A673 (cell line): ENCODE data around the gene PRPF38B. TPM values are rescaled to one million over a fixed set of nuclear protein-coding genes. Genes with fewer than 3 reads are reported as not detected.

Experiments
- BruUV-seq: library from RNA; stranded (reverse); fragments of 400-500 nt; replicated peaks from 2 replicates; lab custom pipeline; 2021; lab: Mats Ljungman, UMichigan
- CTCF ChIA-PET: fragments of 300-600 bp; sonication (Branson Sonifier 250); formaldehyde crosslinking; loops from one replicate; lab custom pipeline; 2022; ENCODE audit warnings: antibody characterized with exemption; lab: Charles Lee
- POLR2A ChIA-PET: fragments of 300-600 bp; sonication (Branson Sonifier 250); formaldehyde crosslinking; loops from one replicate; lab custom pipeline; 2022; ENCODE audit warnings: antibody characterized with exemption; ENCODE audit not compliant: low non-redundant PET; lab: Charles Lee
- DNase-seq: peaks from one replicate; pipeline ENCODE4 v3.0.0-alpha.2; 2015; ENCODE audit warnings: low spot score
- H3K27ac ChIP-seq: fragments of 200-600 bp; sonication (generic); 2 replicates; pipeline ENCODE4 v1.5.1; 2016; ENCODE audit warnings: mixed run types, low read depth, mild to moderate bottlenecking, mixed read lengths, antibody characterized with exemption, low read length; ENCODE audit not compliant: poor library complexity, severe bottlenecking
- H3K27me3 ChIP-seq: fragments of 200-600 bp; sonication (generic); replicated peaks from 2 replicates; pipeline ENCODE4 v1.6.1; 2017; ENCODE audit warnings: mixed run types, low read depth, mild to moderate bottlenecking, mixed read lengths, antibody characterized with exemption, low read length; ENCODE audit not compliant: insufficient read depth, poor library complexity
- H3K36me3 ChIP-seq: fragments of 200-600 bp; sonication (generic); 2 replicates; pipeline ENCODE4 v1.6.1; 2016; ENCODE audit warnings: mixed run types, mild to moderate bottlenecking, mixed read lengths, antibody characterized with exemption, low read length; ENCODE audit not compliant: insufficient read depth, poor library complexity, severe bottlenecking
- H3K4me1 ChIP-seq: fragments of 200-600 bp; sonication (generic); 2 replicates; pipeline ENCODE4 v1.6.1; 2017; ENCODE audit warnings: mixed run types, mild to moderate bottlenecking, mixed read lengths, antibody characterized with exemption, low read length; ENCODE audit not compliant: insufficient read depth, poor library complexity, severe bottlenecking
- H3K4me3 ChIP-seq: fragments of 200-600 bp; sonication (generic); 2 replicates; pipeline ENCODE4 v1.5.1; 2016; ENCODE audit warnings: low read depth, mixed run types, mild to moderate bottlenecking, mixed read lengths, low read length; ENCODE audit not compliant: poor library complexity, severe bottlenecking
- H3K9me3 ChIP-seq: fragments of 200-600 bp; sonication (generic); 2 replicates; pipeline ENCODE4 v1.6.1; 2016; ENCODE audit warnings: mixed run types, low read depth, mild to moderate bottlenecking, mixed read lengths, antibody characterized with exemption, low read length; ENCODE audit not compliant: poor library complexity, severe bottlenecking
- EZH2 ChIP-seq: fragments of 200-600 bp; sonication (generic); IDR thresholded peaks from 2 replicates; pipeline ENCODE4 v1.6.1; 2017; ENCODE audit warnings: borderline replicate concordance, low read depth, mild to moderate bottlenecking, mixed read lengths, antibody characterized with exemption, low read length; ENCODE audit not compliant: poor library complexity, severe bottlenecking
- intact Hi-C: fragments of 100-400 bp; cut with micrococcal nuclease; formaldehyde crosslinking; loops from one replicate; pipeline ENCODE4 v1.10.0; 2022; ENCODE audit not compliant: unreplicated experiment
- total RNA-seq: library from RNA; stranded (reverse); gene quantifications from 2 replicates; pipeline ENCODE4 v1.2.3, GENCODE V29; 2021
- TF ChIP-seq, protein P1 (sequence below): fragments of 300-800, 200-600 bp; sonication (generic); conservative IDR thresholded peaks from 2 replicates; pipeline ENCODE4 v1.5.1; 2017; ENCODE audit warnings: low read depth, mild to moderate bottlenecking, antibody characterized with exemption, low read length, moderate library complexity, mixed read lengths

PRPF38B gene
- total RNA-seq, 1 experiment from 2014 or later: 59.5 TPM

DNA sequence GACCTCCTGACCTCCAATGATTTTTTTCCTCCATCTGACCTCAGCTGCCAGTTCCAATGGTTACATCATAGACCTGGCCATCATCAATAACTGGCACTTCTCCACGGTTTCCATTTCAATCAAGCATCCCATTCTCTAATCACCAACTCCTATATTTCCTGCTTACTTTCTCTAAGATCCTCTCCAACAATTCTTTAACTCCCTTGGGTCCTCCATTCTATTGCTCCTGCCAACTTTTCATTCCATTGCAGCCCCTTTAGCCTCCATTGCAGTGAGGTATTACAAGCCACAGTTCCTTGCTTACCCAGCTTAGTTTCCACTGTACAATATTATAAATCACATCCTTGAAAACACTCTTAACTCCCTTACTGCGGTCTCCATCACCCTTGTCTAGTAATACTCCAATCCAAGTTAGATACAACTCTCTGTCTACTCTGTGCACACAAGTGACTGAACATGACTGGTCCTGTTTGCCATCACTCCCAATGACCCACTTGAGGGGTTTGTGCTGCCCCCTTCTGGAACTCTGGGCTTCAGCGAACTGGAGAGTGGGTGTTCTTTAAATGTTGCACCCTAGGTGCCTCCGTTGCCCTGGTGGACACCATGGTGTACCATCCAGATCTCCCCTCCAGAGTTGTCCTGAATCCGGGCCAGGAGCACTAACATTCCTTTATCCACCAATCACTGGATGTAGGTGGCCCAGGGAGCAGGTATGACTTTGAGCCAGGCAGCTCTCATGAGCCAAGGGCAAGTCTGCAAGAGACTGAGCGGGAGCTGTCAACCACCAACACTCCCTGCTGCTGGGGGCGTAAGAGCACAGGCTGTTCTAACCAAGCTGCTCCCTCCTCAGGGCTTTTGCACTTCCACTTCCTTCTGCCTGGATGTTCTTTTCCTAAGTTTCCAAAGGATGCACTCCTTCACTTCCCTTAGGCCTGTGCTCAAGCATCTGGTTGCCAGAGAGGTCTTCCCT, 16.9 kb downstream of the PRPF38B start:
- TF ChIP-seq, protein P1, sequence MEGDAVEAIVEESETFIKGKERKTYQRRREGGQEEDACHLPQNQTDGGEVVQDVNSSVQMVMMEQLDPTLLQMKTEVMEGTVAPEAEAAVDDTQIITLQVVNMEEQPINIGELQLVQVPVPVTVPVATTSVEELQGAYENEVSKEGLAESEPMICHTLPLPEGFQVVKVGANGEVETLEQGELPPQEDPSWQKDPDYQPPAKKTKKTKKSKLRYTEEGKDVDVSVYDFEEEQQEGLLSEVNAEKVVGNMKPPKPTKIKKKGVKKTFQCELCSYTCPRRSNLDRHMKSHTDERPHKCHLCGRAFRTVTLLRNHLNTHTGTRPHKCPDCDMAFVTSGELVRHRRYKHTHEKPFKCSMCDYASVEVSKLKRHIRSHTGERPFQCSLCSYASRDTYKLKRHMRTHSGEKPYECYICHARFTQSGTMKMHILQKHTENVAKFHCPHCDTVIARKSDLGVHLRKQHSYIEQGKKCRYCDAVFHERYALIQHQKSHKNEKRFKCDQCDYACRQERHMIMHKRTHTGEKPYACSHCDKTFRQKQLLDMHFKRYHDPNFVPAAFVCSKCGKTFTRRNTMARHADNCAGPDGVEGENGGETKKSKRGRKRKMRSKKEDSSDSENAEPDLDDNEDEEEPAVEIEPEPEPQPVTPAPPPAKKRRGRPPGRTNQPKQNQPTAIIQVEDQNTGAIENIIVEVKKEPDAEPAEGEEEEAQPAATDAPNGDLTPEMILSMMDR: peak; percentile 55
- TF ChIP-seq EZH2: no peak
- Histone ChIP-seq H3K4me3 (no peak overlapping the region), H3K27ac (no peak overlapping the region), H3K9me3 (no peaks in the 10 kb centered on the region), H3K27me3 (no peaks in the 10 kb centered on the region), H3K36me3 (no peaks in the 10 kb centered on the region), H3K4me1 (no peaks in the 10 kb centered on the region)
- POLR2A ChIA-PET: no interaction called here
- CTCF ChIA-PET: no interaction called here
- no TSS peak for BruUV-seq
- DNase-seq: peak; percentile 56
- intact Hi-C loops: no loop called here

DNA sequence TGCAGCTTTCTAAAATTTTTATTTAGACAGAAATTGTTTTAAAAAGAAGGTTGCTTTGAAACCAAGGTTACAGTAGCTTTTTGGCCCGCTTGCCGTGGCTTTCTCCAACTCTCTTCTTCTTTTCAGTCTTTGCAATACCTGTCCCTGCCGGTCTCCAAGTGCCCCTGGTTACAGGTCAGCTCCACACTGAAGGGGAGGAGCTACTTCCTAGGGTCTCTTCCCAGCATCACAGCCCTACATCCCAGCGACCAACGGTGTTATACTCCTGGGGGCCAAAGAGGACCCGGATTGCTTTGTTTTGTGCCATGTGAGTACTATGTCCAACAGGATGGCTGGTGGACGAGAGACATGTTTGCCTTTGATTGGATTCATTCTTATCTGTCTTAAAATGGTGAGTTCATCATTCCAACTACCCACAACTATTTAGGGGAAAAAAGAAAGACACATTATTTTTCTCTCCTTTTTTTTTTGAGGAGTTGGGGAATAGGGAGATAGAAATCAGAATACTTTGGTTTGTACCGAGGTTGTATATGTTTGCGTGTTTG, 20.6 kb downstream of the PRPF38B start, which contains the start of gene FNDC7:
TSS of gene FNDC7 (plus strand) at position 303 of the 545 bp plus-strand sequence. CDS start at position 329, 26 bp downstream.
- Histone ChIP-seq H3K9me3 (no peaks in the 10 kb centered on the region), H3K4me3 (no peak within 1 kb of the TSS), H3K36me3 (no peaks in the 10 kb centered on the region), H3K27ac (no peak within 1 kb of the TSS), H3K4me1 (no peaks in the 10 kb centered on the region), H3K27me3 (no peaks in the 10 kb centered on the region)
- intact Hi-C loops: no loop called here
- BruUV-seq: no TSS peak
- DNase-seq: no peak
- TF ChIP-seq, protein P1: no peak
- TF ChIP-seq EZH2: no peak
- ChIA-PET POLR2A (no interaction called here), CTCF (no interaction called here)

DNA sequence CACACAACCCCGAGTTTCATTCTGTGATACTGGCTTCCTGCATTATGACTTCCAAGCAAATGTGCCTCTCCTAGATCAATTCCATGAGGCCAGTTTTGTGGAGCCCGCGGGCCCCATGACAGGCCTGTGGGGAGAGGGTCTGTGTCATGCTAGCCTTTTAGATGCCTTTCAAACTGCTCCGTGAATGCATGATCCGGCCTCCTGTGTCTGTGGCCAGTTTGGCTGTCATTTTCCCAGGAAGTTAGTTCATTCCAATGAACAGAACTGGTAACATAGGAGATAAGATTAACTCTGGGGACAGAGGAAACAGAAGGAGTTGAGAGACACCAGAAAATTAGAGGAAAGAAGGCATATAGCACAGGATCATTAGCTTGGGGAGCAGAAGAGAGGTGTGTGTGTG, 23.8 kb downstream of the PRPF38B start:
- Histone ChIP-seq H3K4me3 (no peak overlapping the region), H3K36me3 (no peaks in the 10 kb centered on the region), H3K9me3 (no peaks in the 10 kb centered on the region), H3K27ac (no peak overlapping the region), H3K4me1 (peaks cover 25% of the 10 kb centered on the region), H3K27me3 (no peaks in the 10 kb centered on the region)
- ChIA-PET POLR2A (no interaction called here), CTCF (no interaction called here)
- no TSS peak for BruUV-seq
- intact Hi-C loops: no loop called here
- DNase-seq: no peak
- TF ChIP-seq, protein P1: no peak
- no peak for TF ChIP-seq EZH2
